SK-N-SH (cell line): ENCODE results near the gene ZNF19.

ENCODE experiments used
- EP300 ChIP-seq, 2 experiments: IDR thresholded peaks; 2 replicates each; pipeline versions ENCODE4 v1.4.0 to v1.6.1; 2012; ENCODE audit warnings: borderline replicate concordance in 1 of 2, low read depth in 1 of 2, low read length in 1 of 2
- FOXJ3 ChIP-seq: sonication (generic); formaldehyde crosslinking; IDR thresholded peaks from 2 replicates; pipeline ENCODE4 v1.5.1; 2020; ENCODE audit warnings: mild to moderate bottlenecking, missing genetic modification reagents
- FOXM1 ChIP-seq: IDR thresholded peaks from 2 replicates; pipeline ENCODE4 v1.4.0; 2012; ENCODE audit warnings: low read depth, mild to moderate bottlenecking
- GABPA ChIP-seq: IDR thresholded peaks from 2 replicates; pipeline ENCODE4 v1.4.0; 2012; ENCODE audit warnings: low read depth, mild to moderate bottlenecking
- MXI1 ChIP-seq: IDR thresholded peaks from 2 replicates; pipeline ENCODE4 v1.6.1; 2012; ENCODE audit warnings: mild to moderate bottlenecking, low read depth, low read length, improper control_type of control experiment
- POLR2AphosphoS5 ChIP-seq: IDR thresholded peaks from 2 replicates; pipeline ENCODE4 v1.6.1; 2012; ENCODE audit warnings: low read depth, low read length
- RAD21 ChIP-seq: IDR thresholded peaks from 2 replicates; pipeline ENCODE4 v1.6.1; 2012; ENCODE audit warnings: mild to moderate bottlenecking, low read length
- TAF1 ChIP-seq: IDR thresholded peaks from 2 replicates; pipeline ENCODE4 v1.6.1; 2012; ENCODE audit warnings: low read depth, mild to moderate bottlenecking, low read length, moderate library complexity, borderline replicate concordance
- YY1 ChIP-seq: IDR thresholded peaks from 2 replicates; pipeline ENCODE4 v1.4.0; 2012; ENCODE audit warnings: low read depth, mild to moderate bottlenecking
- TF ChIP-seq, protein P1 (sequence below): fragments of 200-600 bp; sonication (generic); IDR thresholded peaks from 2 replicates; pipeline ENCODE4 v1.6.1; 2017; ENCODE audit warnings: antibody characterized with exemption, mild to moderate bottlenecking, moderate library complexity
- TF ChIP-seq, protein P2 (sequence below): IDR thresholded peaks from 2 replicates; pipeline ENCODE4 v1.6.1; 2012; ENCODE audit warnings: mild to moderate bottlenecking, low read depth, low read length, moderate library complexity
- TF ChIP-seq, protein P3 (sequence below): IDR thresholded peaks from 2 replicates; pipeline ENCODE4 v1.4.0; 2012; ENCODE audit warnings: low read depth
- TF ChIP-seq, protein P4 (sequence below): IDR thresholded peaks from 2 replicates; pipeline ENCODE4; 2012

DNA sequence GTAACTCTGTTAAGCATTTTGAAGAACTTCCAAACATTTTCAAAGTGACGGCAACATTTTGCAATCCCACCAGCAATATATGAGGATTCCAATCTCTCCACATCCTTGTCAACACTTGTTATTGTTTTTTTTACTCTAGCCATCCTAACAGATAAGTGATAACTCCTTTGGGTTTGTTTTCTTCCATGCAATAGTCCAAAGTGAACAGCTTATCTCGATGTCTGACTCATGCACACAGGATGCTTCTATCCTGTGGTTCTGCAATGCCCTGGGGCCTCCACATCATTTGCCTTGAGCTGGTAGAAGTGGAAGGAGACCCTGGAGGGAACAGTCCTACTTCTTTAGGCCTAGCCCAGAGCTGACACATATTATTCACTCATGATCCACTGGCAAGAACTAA is 60.2 kb downstream of the ZNF19 start:
- TF ChIP-seq, protein P1, sequence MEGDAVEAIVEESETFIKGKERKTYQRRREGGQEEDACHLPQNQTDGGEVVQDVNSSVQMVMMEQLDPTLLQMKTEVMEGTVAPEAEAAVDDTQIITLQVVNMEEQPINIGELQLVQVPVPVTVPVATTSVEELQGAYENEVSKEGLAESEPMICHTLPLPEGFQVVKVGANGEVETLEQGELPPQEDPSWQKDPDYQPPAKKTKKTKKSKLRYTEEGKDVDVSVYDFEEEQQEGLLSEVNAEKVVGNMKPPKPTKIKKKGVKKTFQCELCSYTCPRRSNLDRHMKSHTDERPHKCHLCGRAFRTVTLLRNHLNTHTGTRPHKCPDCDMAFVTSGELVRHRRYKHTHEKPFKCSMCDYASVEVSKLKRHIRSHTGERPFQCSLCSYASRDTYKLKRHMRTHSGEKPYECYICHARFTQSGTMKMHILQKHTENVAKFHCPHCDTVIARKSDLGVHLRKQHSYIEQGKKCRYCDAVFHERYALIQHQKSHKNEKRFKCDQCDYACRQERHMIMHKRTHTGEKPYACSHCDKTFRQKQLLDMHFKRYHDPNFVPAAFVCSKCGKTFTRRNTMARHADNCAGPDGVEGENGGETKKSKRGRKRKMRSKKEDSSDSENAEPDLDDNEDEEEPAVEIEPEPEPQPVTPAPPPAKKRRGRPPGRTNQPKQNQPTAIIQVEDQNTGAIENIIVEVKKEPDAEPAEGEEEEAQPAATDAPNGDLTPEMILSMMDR = no peak
- no peak for TF ChIP-seq FOXM1
- TF ChIP-seq, protein P2, sequence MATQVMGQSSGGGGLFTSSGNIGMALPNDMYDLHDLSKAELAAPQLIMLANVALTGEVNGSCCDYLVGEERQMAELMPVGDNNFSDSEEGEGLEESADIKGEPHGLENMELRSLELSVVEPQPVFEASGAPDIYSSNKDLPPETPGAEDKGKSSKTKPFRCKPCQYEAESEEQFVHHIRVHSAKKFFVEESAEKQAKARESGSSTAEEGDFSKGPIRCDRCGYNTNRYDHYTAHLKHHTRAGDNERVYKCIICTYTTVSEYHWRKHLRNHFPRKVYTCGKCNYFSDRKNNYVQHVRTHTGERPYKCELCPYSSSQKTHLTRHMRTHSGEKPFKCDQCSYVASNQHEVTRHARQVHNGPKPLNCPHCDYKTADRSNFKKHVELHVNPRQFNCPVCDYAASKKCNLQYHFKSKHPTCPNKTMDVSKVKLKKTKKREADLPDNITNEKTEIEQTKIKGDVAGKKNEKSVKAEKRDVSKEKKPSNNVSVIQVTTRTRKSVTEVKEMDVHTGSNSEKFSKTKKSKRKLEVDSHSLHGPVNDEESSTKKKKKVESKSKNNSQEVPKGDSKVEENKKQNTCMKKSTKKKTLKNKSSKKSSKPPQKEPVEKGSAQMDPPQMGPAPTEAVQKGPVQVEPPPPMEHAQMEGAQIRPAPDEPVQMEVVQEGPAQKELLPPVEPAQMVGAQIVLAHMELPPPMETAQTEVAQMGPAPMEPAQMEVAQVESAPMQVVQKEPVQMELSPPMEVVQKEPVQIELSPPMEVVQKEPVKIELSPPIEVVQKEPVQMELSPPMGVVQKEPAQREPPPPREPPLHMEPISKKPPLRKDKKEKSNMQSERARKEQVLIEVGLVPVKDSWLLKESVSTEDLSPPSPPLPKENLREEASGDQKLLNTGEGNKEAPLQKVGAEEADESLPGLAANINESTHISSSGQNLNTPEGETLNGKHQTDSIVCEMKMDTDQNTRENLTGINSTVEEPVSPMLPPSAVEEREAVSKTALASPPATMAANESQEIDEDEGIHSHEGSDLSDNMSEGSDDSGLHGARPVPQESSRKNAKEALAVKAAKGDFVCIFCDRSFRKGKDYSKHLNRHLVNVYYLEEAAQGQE = no peak
- TF ChIP-seq RAD21 = no peak
- TF ChIP-seq, protein P3, sequence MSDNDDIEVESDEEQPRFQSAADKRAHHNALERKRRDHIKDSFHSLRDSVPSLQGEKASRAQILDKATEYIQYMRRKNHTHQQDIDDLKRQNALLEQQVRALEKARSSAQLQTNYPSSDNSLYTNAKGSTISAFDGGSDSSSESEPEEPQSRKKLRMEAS = no peak
- TF ChIP-seq FOXJ3 = no peak
- TF ChIP-seq, protein P4, sequence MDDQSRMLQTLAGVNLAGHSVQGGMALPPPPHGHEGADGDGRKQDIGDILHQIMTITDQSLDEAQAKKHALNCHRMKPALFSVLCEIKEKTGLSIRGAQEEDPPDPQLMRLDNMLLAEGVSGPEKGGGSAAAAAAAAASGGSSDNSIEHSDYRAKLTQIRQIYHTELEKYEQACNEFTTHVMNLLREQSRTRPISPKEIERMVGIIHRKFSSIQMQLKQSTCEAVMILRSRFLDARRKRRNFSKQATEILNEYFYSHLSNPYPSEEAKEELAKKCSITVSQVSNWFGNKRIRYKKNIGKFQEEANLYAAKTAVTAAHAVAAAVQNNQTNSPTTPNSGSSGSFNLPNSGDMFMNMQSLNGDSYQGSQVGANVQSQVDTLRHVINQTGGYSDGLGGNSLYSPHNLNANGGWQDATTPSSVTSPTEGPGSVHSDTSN = no peak
- TF ChIP-seq MXI1 = no peak
- no peak for TF ChIP-seq POLR2AphosphoS5
- no peak for TF ChIP-seq EP300 (IDR thresholded peaks at IDR 0.05; ENCODE audit: borderline replicate concordance in 1 of 2, low read depth in 1 of 2, low read length in 1 of 2)
- TF ChIP-seq YY1 = no peak
- TF ChIP-seq GABPA = no peak
- TF ChIP-seq TAF1 = no peak
